Activated gamma-delta T cell (primary cell): ENCODE data around the gene IMPDH1.

Experiments used
- DNase-seq: peaks from one replicate; lab custom pipeline; 2025; lab: John Stamatoyannopoulos, UW

IMPDH1 gene

GRCh38 chr7:128405471-128406313 is 4.1 kb downstream of the IMPDH1 start:
- DNase-seq, result peak; percentile 60

GRCh38 chr7:128404886-128405470 is 4.8 kb downstream of the IMPDH1 start:
- DNase-seq, result no peak

GRCh38 chr7:128404143-128404681 is 5.6 kb downstream of the IMPDH1 start:
- DNase-seq, result no peak

- no peak for DNase-seq
Measured at GRCh38 chr7:128403676-128404075, 6.1 kb downstream of the IMPDH1 start.

GRCh38 chr7:128402356-128402755 is 7.4 kb downstream of the IMPDH1 start:
- DNase-seq, result no peak

GRCh38 chr7:128400566-128400965 is 9.2 kb downstream of the IMPDH1 start:
- DNase-seq, result no peak

GRCh38 chr7:128399991-128400390 is 9.8 kb downstream of the IMPDH1 start:
- no peak for DNase-seq

- DNase-seq, result no peak
Measured at GRCh38 chr7:128398841-128399135, 11.0 kb downstream of the IMPDH1 start.

GRCh38 chr7:128398016-128398840 is 11.6 kb downstream of the IMPDH1 start:
- DNase-seq, result no peak

GRCh38 chr7:128396357-128396756 is 13.4 kb downstream of the IMPDH1 start:
- DNase-seq, result no peak

- DNase-seq, result no peak
Measured at GRCh38 chr7:128395748-128396147, 14.0 kb downstream of the IMPDH1 start.

- no peak for DNase-seq
Measured at GRCh38 chr7:128394904-128395496, 14.8 kb downstream of the IMPDH1 start.

- no peak for DNase-seq
Measured at GRCh38 chr7:128393526-128394330, 16.1 kb downstream of the IMPDH1 start.

GRCh38 chr7:128392446-128393327 is 17.1 kb downstream of the IMPDH1 start:
- DNase-seq, result no peak

GRCh38 chr7:128391805-128392204 is 18.0 kb downstream of the IMPDH1 start:
- DNase-seq, result no peak

- no peak for DNase-seq
Measured at GRCh38 chr7:128390871-128391565, 18.8 kb downstream of the IMPDH1 start.

- no peak for DNase-seq
Measured at GRCh38 chr7:128389618-128390329, 20.0 kb downstream of the IMPDH1 start.

GRCh38 chr7:128389085-128389617 is 20.6 kb downstream of the IMPDH1 start:
- DNase-seq, result no peak

GRCh38 chr7:128388145-128388485 is 21.7 kb downstream of the IMPDH1 start:
- no peak for DNase-seq
